HepG2 (cell line): ENCODE measurements around the gene OAS1. TPM values are rescaled to one million over a fixed set of nuclear protein-coding genes. Genes with fewer than 3 reads are reported as not detected.

Experiments
- ATAC-seq: fragments of 200-7000 bp; cut with Tn5 transposase; 3 replicates; pipeline ENCODE4 v1.9.1; 2020; ENCODE audit warnings: mild to moderate bottlenecking, moderate library complexity
- BruUV-seq: library from RNA; stranded (reverse); fragments of 400-500 nt; replicated peaks from 2 replicates; lab custom pipeline; 2021; lab: Mats Ljungman, UMichigan
- CTCF ChIA-PET: fragments of 300-600 bp; formaldehyde crosslinking; extraction: SDS; loops from one replicate; lab custom pipeline; 2021; ENCODE audit warnings: low total read pairs, inconsistent platforms, low intra/inter-chr PET ratio; lab: Yijun Ruan, JAX
- POLR2A ChIA-PET: fragments of 350-600 bp; sonication (Branson Sonifier 250); formaldehyde crosslinking; loops from one replicate; lab custom pipeline; 2020; ENCODE audit warnings: antibody characterized with exemption, inconsistent platforms; lab: Yijun Ruan, JAX
- DNase-seq: peaks from one replicate; pipeline ENCODE4 v3.0.0-alpha.2; 2015; ENCODE audit warnings: low spot score
- FAIRE-seq: peaks from 3 replicates; lab custom pipeline; 2011; peaks lifted over from hg19 to GRCh38; lab: Jason Lieb, UNC
- H2AFZ ChIP-seq: one replicate; pipeline ENCODE4 v1.6.1; 2011; ENCODE audit warnings: low read length, inconsistent platforms
- H3K27ac ChIP-seq: fragments of 300-600 bp; 3 replicates; pipeline ENCODE4 v1.8.0; 2011; ENCODE audit warnings: mixed run types, mild to moderate bottlenecking, mixed read lengths, low read length, inconsistent platforms; ENCODE audit not compliant: insufficient read depth; ENCODE audit errors: extremely low read length
- H3K27me3 ChIP-seq, 2 experiments: fragments of 200-600 bp in 1 of 2; 2 replicates in 1 of 2; 3 replicates in 1 of 2; pipeline versions ENCODE4 v1.6.0 to v1.8.0; 2011; ENCODE audit warnings: low read length in 2 of 2, mild to moderate bottlenecking in 2 of 2, moderate library complexity in 2 of 2, inconsistent platforms in 1 of 2; ENCODE audit not compliant: insufficient read depth in 2 of 2, control insufficient read depth in 1 of 2
- H3K36me3 ChIP-seq, 2 experiments: fragments of 200-600 bp in 1 of 2; replicated peaks in 1 of 2; 2 replicates in 1 of 2; 3 replicates in 1 of 2; pipeline versions ENCODE4 v1.5.1 to v1.8.0; 2011; ENCODE audit warnings: low read length in 2 of 2, inconsistent platforms in 1 of 2; ENCODE audit not compliant: insufficient read depth in 2 of 2, control insufficient read depth in 1 of 2
- H3K4me1 ChIP-seq: 2 replicates; pipeline ENCODE4 v1.5.1; 2012; ENCODE audit warnings: low read length, inconsistent platforms; ENCODE audit not compliant: insufficient read depth
- H3K4me2 ChIP-seq: 2 replicates; pipeline ENCODE4 v1.6.0; 2011; ENCODE audit warnings: low read depth, low read length, inconsistent platforms
- H3K4me3 ChIP-seq, 3 experiments: fragments of 200-600 bp in 1 of 3; sonication (generic), shearing (Covaris generic) in 1 of 3; replicated peaks in 1 of 3; 2 replicates each; pipeline ENCODE4 v1.5.1; 2011 to 2016; ENCODE audit warnings: low read length in 3 of 3, inconsistent platforms in 2 of 3, low read depth in 2 of 3, mild to moderate bottlenecking in 2 of 3, control low read depth in 1 of 3, mixed read lengths in 1 of 3; ENCODE audit not compliant: insufficient read depth in 1 of 3
- H3K79me2 ChIP-seq: one replicate; pipeline ENCODE4 v1.6.1; 2011; ENCODE audit warnings: low read length, inconsistent platforms; ENCODE audit not compliant: insufficient read depth
- H3K9ac ChIP-seq: 2 replicates; pipeline ENCODE4 v1.6.0; 2011; ENCODE audit warnings: mild to moderate bottlenecking, low read depth, low read length, inconsistent platforms; ENCODE audit not compliant: insufficient read depth
- H3K9me3 ChIP-seq: 2 replicates; pipeline ENCODE4 v1.5.1; 2012; ENCODE audit warnings: mild to moderate bottlenecking, low read length
- H4K20me1 ChIP-seq: 2 replicates; pipeline ENCODE4 v1.6.0; 2011; ENCODE audit warnings: inconsistent platforms, mild to moderate bottlenecking, low read length, moderate library complexity; ENCODE audit not compliant: insufficient read depth
- KIAA2018 ChIP-seq: sonication (generic); formaldehyde crosslinking; IDR thresholded peaks from 2 replicates; pipeline ENCODE4 v1.5.0; 2020; ENCODE audit warnings: mild to moderate bottlenecking, missing genetic modification reagents, borderline replicate concordance
- NR2F2 ChIP-seq: IDR thresholded peaks from 2 replicates; pipeline ENCODE4 v1.6.1; 2012; ENCODE audit warnings: low read depth, inconsistent platforms, borderline replicate concordance
- PCBP1 ChIP-seq: fragments of 200-400 bp; formaldehyde crosslinking; IDR thresholded peaks from 2 replicates; pipeline ENCODE4 v1.6.1; 2017; ENCODE audit warnings: mild to moderate bottlenecking, low read depth, low read length, borderline replicate concordance
- ZNF451 ChIP-seq: sonication (generic); formaldehyde crosslinking; IDR thresholded peaks from 2 replicates; pipeline ENCODE4 v1.5.0; 2020; ENCODE audit warnings: mild to moderate bottlenecking, missing genetic modification reagents
- ZNF607 ChIP-seq: sonication (generic); formaldehyde crosslinking; IDR thresholded peaks from 2 replicates; pipeline ENCODE4 v1.5.1; 2020; ENCODE audit warnings: missing genetic modification reagents, mild to moderate bottlenecking, borderline replicate concordance
- ZNF687 ChIP-seq: sonication (generic); formaldehyde crosslinking; IDR thresholded peaks from 2 replicates; pipeline ENCODE4 v1.5.1; 2020; ENCODE audit warnings: mild to moderate bottlenecking, missing genetic modification reagents, moderate library complexity
- WGBS: methylation state at CpG from one replicate; pipeline ENCODE4 v1.1.6; 2017; ENCODE audit warnings: low lambda C conversion rate; 5-methylcytosine and 5-hydroxymethylcytosine counted together
- in situ Hi-C: cut with HindIII; loops from 2 replicates; pipeline ENCODE4 v1.10.0; 2017; ENCODE audit warnings: low pct_unique_long_range_greater_than_20kb; ENCODE audit not compliant: extremely low pct_ligation_motif_present
- intact Hi-C: fragments of 100-400 bp; cut with micrococcal nuclease; formaldehyde crosslinking; loops from one replicate; pipeline ENCODE4 v1.10.0; 2022; ENCODE audit not compliant: unreplicated experiment
- polyA plus RNA-seq, 8 experiments: library from polyadenylated mRNA; depleted of rRNA in 3 of 8; stranded (reverse) in 7 of 8; unstranded in 1 of 8; fragments of >200 nt; fragmentation: Illumina TruSeq in 4 of 8; extraction: Trizol in 4 of 8; gene quantifications; 2 replicates each; pipeline versions ENCODE4 v1.2.1 to v1.2.3, GENCODE V29; 2011 to 2016; ENCODE audit warnings: low read depth in 4 of 8, missing spikeins in 1 of 8, mixed read lengths in 1 of 8; ENCODE audit not compliant: insufficient read depth in 1 of 8
- total RNA-seq, 5 experiments: library from RNA; depleted of rRNA; stranded (reverse); fragments of >200 nt; fragmentation: Illumina TruSeq; extraction: Trizol; gene quantifications; 2 replicates each; pipeline ENCODE4 v1.2.3, GENCODE V29; 2016; ENCODE audit warnings: low read depth in 1 of 5
- TF ChIP-seq, protein P1 (sequence below): IDR thresholded peaks from 2 replicates; pipeline ENCODE4 v1.6.1; 2016; ENCODE audit warnings: low read depth, borderline replicate concordance
- TF ChIP-seq, protein P2 (sequence below): sonication (generic); formaldehyde crosslinking; IDR thresholded peaks from 2 replicates; pipeline ENCODE4 v1.4.0; 2020; ENCODE audit warnings: missing genetic modification reagents, low read depth, mild to moderate bottlenecking, borderline replicate concordance

Gene OAS1
- total and polyA plus RNA-seq, 2 of the 13 experiments (the other 11 are each of a cell fraction or from before 2014, with no cell fraction given): 6.5 to 10.6 TPM

GRCh38 chr12:112907415-112908157 is 824 bp downstream of the OAS1 start:
- CTCF ChIA-PET: no interaction called here
- WGBS: 73% methylated on average over 7 of the region's 7 CpGs
- H3K4me2 ChIP-seq: peak overlapping the region; percentile 97
- TF ChIP-seq PCBP1: no peak
- TF ChIP-seq, protein P1, sequence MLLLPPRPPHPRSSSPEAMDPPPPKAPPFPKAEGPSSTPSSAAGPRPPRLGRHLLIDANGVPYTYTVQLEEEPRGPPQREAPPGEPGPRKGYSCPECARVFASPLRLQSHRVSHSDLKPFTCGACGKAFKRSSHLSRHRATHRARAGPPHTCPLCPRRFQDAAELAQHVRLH: no peak
- TF ChIP-seq NR2F2: no peak
- TF ChIP-seq, protein P2, sequence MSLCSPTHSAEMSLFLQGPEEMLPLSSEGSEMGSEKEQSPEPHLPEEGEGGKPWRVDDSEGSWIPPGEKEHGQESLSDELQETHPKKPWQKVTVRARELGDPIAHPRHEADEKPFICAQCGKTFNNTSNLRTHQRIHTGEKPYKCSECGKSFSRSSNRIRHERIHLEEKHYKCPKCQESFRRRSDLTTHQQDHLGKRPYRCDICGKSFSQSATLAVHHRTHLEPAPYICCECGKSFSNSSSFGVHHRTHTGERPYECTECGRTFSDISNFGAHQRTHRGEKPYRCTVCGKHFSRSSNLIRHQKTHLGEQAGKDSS (CRISPR knock-in tag): no peak
- no peak for TF ChIP-seq KIAA2018 (CRISPR knock-in tag)
- no peak for TF ChIP-seq ZNF687
- no peak for TF ChIP-seq ZNF451
- TF ChIP-seq ZNF607 (CRISPR knock-in tag): no peak

More at GRCh38 chr12:112907415-112908157, 824 bp downstream of the OAS1 start:
- in situ Hi-C loops: no loop called here
- H3K36me3 ChIP-seq: no peaks in the 10 kb centered on the region
- peaks cover 32% of the 10 kb centered on the region for H3K4me1 ChIP-seq
- peak; percentile 42 for ATAC-seq
- BruUV-seq: no TSS peak
- intact Hi-C loops: no loop called here
- H3K9me3 ChIP-seq: peaks cover 8% of the 10 kb centered on the region; the same call in 1 of the 2 replicates
- no peaks in the 10 kb centered on the region for H4K20me1 ChIP-seq
- no peaks in the 10 kb centered on the region for H3K79me2 ChIP-seq
- no peak for FAIRE-seq
- peak overlapping the region; percentile 45 for H3K27ac ChIP-seq
- peak overlapping the region; percentile 50; the same call in 1 of the 2 replicates for H3K9ac ChIP-seq
- DNase-seq: no peak
- peak overlapping the region; percentile 54 to 68 (median 68); a peak in 5 of 6 replicates for H3K4me3 ChIP-seq
- no peak overlapping the region for H2AFZ ChIP-seq
- POLR2A ChIA-PET: interaction anchor here (0.6 to 3.6 kb wide), 3 partner anchors 18 to 41 kb away, joined by 3 to 34 read pairs (median 13); partner anchors contain the start of gene OAS3
- no peaks in the 10 kb centered on the region for H3K27me3 ChIP-seq
